Lung (tissue), 12 donors: ENCODE measurements around the gene BATF. TPM values are rescaled to one million over a fixed set of nuclear protein-coding genes. Genes with fewer than 3 reads are reported as not detected.

ENCODE experiments used
- ATAC-seq: fragments of 200-7000 bp; cut with Tn5 transposase; one replicate; pipeline ENCODE4 v1.9.1; 2020; ENCODE audit warnings: moderate number of reproducible peaks; ENCODE audit not compliant: insufficient read depth, low FRiP score
- DNase-seq, 3 donors: peaks; one replicate each; pipeline ENCODE4 v3.0.0-alpha.2; 2013 to 2017
- H3K27ac ChIP-seq, 2 donors: one replicate each; pipeline ENCODE4 v1.5.1; 2013; ENCODE audit warnings: mild to moderate bottlenecking in 2 of 2, moderate library complexity in 2 of 2, control low read depth in 1 of 2, inconsistent platforms in 1 of 2, low read depth in 1 of 2, low read length in 1 of 2
- H3K27me3 ChIP-seq, 3 donors: one replicate each; pipeline ENCODE4 v1.5.1; 2013; ENCODE audit warnings: low read length in 2 of 3; ENCODE audit not compliant: control insufficient read depth in 3 of 3, insufficient read depth in 3 of 3
- H3K36me3 ChIP-seq, 4 donors: one replicate each; pipeline ENCODE4 v1.5.1; 2013; ENCODE audit warnings: low read length in 4 of 4, mild to moderate bottlenecking in 1 of 4, moderate library complexity in 1 of 4; ENCODE audit not compliant: control insufficient read depth in 4 of 4, insufficient read depth in 4 of 4
- H3K4me1 ChIP-seq, 5 donors: one replicate each; pipeline ENCODE4 v1.5.1; 2013; ENCODE audit warnings: low read length in 5 of 5, mild to moderate bottlenecking in 2 of 5, moderate library complexity in 1 of 5; ENCODE audit not compliant: control insufficient read depth in 5 of 5, insufficient read depth in 5 of 5
- H3K4me3 ChIP-seq: one replicate; pipeline ENCODE4 v1.5.1; 2013; ENCODE audit warnings: mild to moderate bottlenecking, control low read depth, moderate library complexity
- H3K9ac ChIP-seq, 2 donors: one replicate each; pipeline ENCODE4 v1.5.1; 2013; ENCODE audit warnings: low read length in 2 of 2, control low read depth in 1 of 2; ENCODE audit not compliant: insufficient read depth in 1 of 2
- H3K9me3 ChIP-seq, 4 donors: one replicate each; pipeline ENCODE4 v1.5.1; 2013; ENCODE audit warnings: low read length in 3 of 4, mild to moderate bottlenecking in 1 of 4, moderate library complexity in 1 of 4; ENCODE audit not compliant: control insufficient read depth in 4 of 4, insufficient read depth in 3 of 4
- CTCF ChIP-seq: IDR thresholded peaks from 2 replicates; pipeline ENCODE4 v1.5.1; 2012; ENCODE audit warnings: mild to moderate bottlenecking; ENCODE audit errors: control extremely low read depth, extremely low read depth
- WGBS, 2 donors: extraction: QIAGEN DNeasy Blood & Tissue Kit; methylation state at CpG; one replicate each; pipeline ENCODE4 v1.1.7; 2013; 5-methylcytosine and 5-hydroxymethylcytosine counted together
- polyA plus RNA-seq, 2 donors: library from polyadenylated mRNA; stranded (reverse); fragments of 200-250 nt; gene quantifications; one replicate each; pipeline ENCODE4 v1.2.1, GENCODE V29; 2013
- total RNA-seq, 2 donors: library from RNA; depleted of rRNA in 1 of 2; stranded (reverse); fragments of >200 nt in 1 of 2; gene quantifications; one replicate each; pipeline ENCODE4 v1.2.1, GENCODE V29; 2014 to 2021
- donor health status: control.
- donor health status: control.
- donor health status: Bipolar disorder and iron deficiency.
- donor health status: healthy.
- donor health status: DM: yes; HTN: yes; CAD: no.

Gene BATF
- total and polyA plus RNA-seq, 4 donors: 7.4 to 74.3 (median 11.7) TPM

GRCh38 chr14:75501080-75501479 lies 21.2 kb upstream of the BATF start:
- no peaks in the 10 kb centered on the region for H3K4me1 ChIP-seq
- H3K9me3 ChIP-seq: peaks cover 0 to 1% (median 0%) of the 10 kb centered on the region in 4 donors
- TF ChIP-seq CTCF: no peak
- DNase-seq (peak in 1 of 3 donors; percentile 32), ATAC-seq (no peak)
- no peaks in the 10 kb centered on the region for H3K27me3 ChIP-seq
- 89 to 90% methylated on average over 3 of the region's 3 CpGs for WGBS, 2 donors
- no peak overlapping the region for H3K27ac ChIP-seq
- H3K4me3 ChIP-seq: no peak overlapping the region
- H3K36me3 ChIP-seq: no peaks in the 10 kb centered on the region
- H3K9ac ChIP-seq: peak overlapping the region in 1 of 2 donors; percentile 5

DNA sequence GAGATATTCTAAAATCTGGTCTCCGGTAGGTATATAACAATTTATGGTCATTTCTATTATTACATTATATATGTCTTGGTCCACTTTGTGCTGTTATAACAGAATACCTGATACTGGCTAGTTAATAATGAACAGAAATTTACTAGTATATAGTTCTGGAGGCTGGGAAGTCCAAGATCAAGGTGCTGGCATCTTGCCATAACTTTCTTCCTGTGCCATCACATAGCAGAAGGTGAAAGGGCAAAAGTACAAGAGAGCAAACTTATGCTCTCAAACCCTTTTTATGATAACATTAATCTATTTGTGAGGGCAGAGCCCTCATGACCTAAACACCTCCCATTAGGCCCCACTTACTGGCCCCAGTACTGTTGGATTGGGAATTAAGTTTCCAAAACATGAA lies 17.9 kb upstream of the BATF start:
- no peak for ATAC-seq
- WGBS, 2 donors: 97% methylated on average over 1 of the region's 1 CpG
- Histone ChIP-seq H3K9ac (no peak overlapping the region), H3K9me3 (peaks cover 0 to 2% (median 0%) of the 10 kb centered on the region in 4 donors), H3K27ac (no peak overlapping the region), H3K27me3 (no peaks in the 10 kb centered on the region), H3K4me3 (no peak overlapping the region), H3K4me1 (no peaks in the 10 kb centered on the region), H3K36me3 (no peaks in the 10 kb centered on the region)
- DNase-seq: no peak
- no peak for TF ChIP-seq CTCF

DNA sequence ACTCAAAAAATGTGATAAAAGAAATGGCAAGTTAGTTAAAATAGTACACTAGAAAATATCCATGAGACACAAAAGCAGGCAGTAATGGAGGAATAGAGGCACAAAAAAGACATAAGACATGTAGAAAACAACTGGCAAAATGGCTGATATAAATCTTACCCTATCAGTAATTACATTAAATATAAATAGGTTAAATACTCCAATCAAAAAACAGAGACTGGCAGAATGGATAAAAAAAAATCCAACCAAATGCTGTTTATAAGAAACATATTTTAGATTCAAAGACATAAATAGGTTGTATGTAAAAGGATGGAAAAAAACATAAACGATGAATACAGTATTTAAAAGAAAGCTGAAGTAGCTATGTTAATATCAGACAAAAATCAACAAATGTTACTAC lies 15.3 kb upstream of the BATF start:
- WGBS, 2 donors: 91 to 95% methylated on average over 1 of the region's 1 CpG

More for the DNA sequence above, 15.3 kb upstream of the BATF start:
- TF ChIP-seq CTCF: no peak
- DNase-seq (no peak), ATAC-seq (no peak)
- H3K9me3 ChIP-seq: peaks cover 0 to 8% (median 4%) of the 10 kb centered on the region in 4 donors
- H3K27ac ChIP-seq: no peak overlapping the region
- H3K9ac ChIP-seq: no peak overlapping the region
- H3K4me3 ChIP-seq: no peak overlapping the region
- H3K4me1 ChIP-seq: no peaks in the 10 kb centered on the region
- H3K27me3 ChIP-seq: no peaks in the 10 kb centered on the region
- no peaks in the 10 kb centered on the region for H3K36me3 ChIP-seq
